Panc1 (cell line): ENCODE data around the gene GEN1. TPM values are rescaled to one million over a fixed set of nuclear protein-coding genes. Genes with fewer than 3 reads are reported as not detected.

Experiments used
- ATAC-seq: fragments of 200-7000 bp; cut with Tn5 transposase; 2 replicates; pipeline ENCODE4 v1.9.1; 2020; ENCODE audit warnings: mild to moderate bottlenecking, moderate library complexity
- BruUV-seq: library from RNA; stranded (reverse); fragments of 400-500 nt; replicated peaks from 2 replicates; lab custom pipeline; 2021; lab: Mats Ljungman, UMichigan
- CTCF ChIA-PET: fragments of 300-600 bp; sonication (Branson Sonifier 250); formaldehyde crosslinking; loops from one replicate; lab custom pipeline; 2022; ENCODE audit warnings: antibody characterized with exemption; lab: Charles Lee
- POLR2A ChIA-PET: fragments of 300-600 bp; sonication (Branson Sonifier 250); formaldehyde crosslinking; loops from one replicate; lab custom pipeline; 2022; ENCODE audit warnings: antibody characterized with exemption; lab: Charles Lee
- DNase-seq: peaks from one replicate; pipeline ENCODE4 v3.0.0-alpha.2; 2010; ENCODE audit warnings: low read depth, low spot score
- H3K27ac ChIP-seq: 2 replicates; pipeline ENCODE4 v1.5.1; 2011; ENCODE audit warnings: mild to moderate bottlenecking, low read length, inconsistent platforms
- H3K27me3 ChIP-seq: fragments of 200-500 bp; sonication (Bioruptor generic); 2 replicates; pipeline ENCODE4 v1.6.0; 2014; ENCODE audit warnings: low read length, inconsistent platforms; ENCODE audit not compliant: control insufficient read depth, insufficient read depth
- H3K36me3 ChIP-seq: fragments of 200-500 bp; sonication (Bioruptor generic); 2 replicates; pipeline ENCODE4 v1.5.1; 2014; ENCODE audit warnings: inconsistent platforms, mild to moderate bottlenecking, low read length, moderate library complexity; ENCODE audit not compliant: control insufficient read depth, insufficient read depth
- H3K4me1 ChIP-seq: 2 replicates; pipeline ENCODE4 v1.5.1; 2011; ENCODE audit warnings: inconsistent platforms, mild to moderate bottlenecking, low read length, moderate library complexity; ENCODE audit not compliant: control insufficient read depth, insufficient read depth
- H3K4me3 ChIP-seq, 2 experiments: 2 replicates each; pipeline ENCODE4 v1.5.1; 2011 to 2012; ENCODE audit warnings: low read depth in 2 of 2, low read length in 2 of 2, mild to moderate bottlenecking in 2 of 2, inconsistent platforms in 1 of 2, moderate library complexity in 1 of 2
- H3K9me3 ChIP-seq: fragments of 200-500 bp; sonication (Bioruptor generic); 2 replicates; pipeline ENCODE4 v1.5.1; 2014; ENCODE audit warnings: low read depth, mild to moderate bottlenecking, inconsistent platforms, low read length, moderate library complexity; ENCODE audit not compliant: control insufficient read depth, insufficient read depth
- CTCF ChIP-seq: fragments of 450-650 bp; IDR thresholded peaks from 2 replicates; pipeline ENCODE4 v1.5.1; 2017; ENCODE audit warnings: mild to moderate bottlenecking
- POLR2AphosphoS5 ChIP-seq: IDR thresholded peaks from 2 replicates; pipeline ENCODE4 v1.6.1; 2012; ENCODE audit warnings: mild to moderate bottlenecking, low read depth, low read length, moderate library complexity
- REST ChIP-seq, 2 experiments: IDR thresholded peaks; 2 replicates each; pipeline ENCODE4 v1.6.1; 2011 to 2012; ENCODE audit warnings: low read depth in 2 of 2, control low read depth in 1 of 2, low read length in 1 of 2, mild to moderate bottlenecking in 1 of 2, moderate library complexity in 1 of 2; ENCODE audit not compliant: insufficient read depth in 1 of 2
- SIN3A ChIP-seq: IDR thresholded peaks from 2 replicates; pipeline ENCODE4 v1.6.1; 2012; ENCODE audit warnings: low read depth, mild to moderate bottlenecking, low read length, moderate library complexity, borderline replicate concordance; ENCODE audit not compliant: insufficient read depth
- TCF7L2 ChIP-seq: IDR thresholded peaks from 2 replicates; pipeline ENCODE4 v1.6.1; 2011; ENCODE audit warnings: mild to moderate bottlenecking, low read depth, low read length, inconsistent platforms
- in situ Hi-C: cut with HindIII; loops from 2 replicates; pipeline ENCODE4 v1.10.0; 2016; ENCODE audit warnings: low sequenced_read_pairs, low pct_unique_long_range_greater_than_20kb
- intact Hi-C: fragments of 100-400 bp; cut with micrococcal nuclease; formaldehyde crosslinking; loops from one replicate; pipeline ENCODE4 v1.10.0; 2022; ENCODE audit not compliant: unreplicated experiment
- total RNA-seq: library from RNA; stranded (reverse); gene quantifications from one replicate; pipeline ENCODE4 v1.2.1, GENCODE V29; 2021; ENCODE audit not compliant: unreplicated experiment

GEN1 gene
- total RNA-seq, 1 experiment from 2014 or later = 24.0 TPM

GRCh38 chr2:17772532-17772931, 18.6 kb downstream of the GEN1 start:
- no peaks in the 10 kb centered on the region for H3K4me1 ChIP-seq
- H3K4me3 ChIP-seq = no peak overlapping the region
- ChIA-PET POLR2A (interaction anchor here (0.6 kb wide), 1 partner anchor 150 kb away, joined by 6 read pairs; no protein-coding TSS in a partner anchor), CTCF (no interaction called here)
- TF ChIP-seq POLR2AphosphoS5 = no peak
- TF ChIP-seq CTCF = no peak
- TF ChIP-seq TCF7L2 = no peak
- no peak for TF ChIP-seq SIN3A
- TF ChIP-seq REST (IDR thresholded peaks at IDR 0.05; ENCODE audit: insufficient read depth in 1 of 2, low read depth in 2 of 2, low read length in 1 of 2) = no peak
- no peak overlapping the region for H3K27ac ChIP-seq
- no TSS peak for BruUV-seq
- no peaks in the 10 kb centered on the region for H3K27me3 ChIP-seq
- DNase-seq (no peak), ATAC-seq (no peak)
- H3K36me3 ChIP-seq = peaks cover 52% of the 10 kb centered on the region
- intact Hi-C loops = no loop called here
- no peaks in the 10 kb centered on the region for H3K9me3 ChIP-seq
- in situ Hi-C loops = no loop called here

GRCh38 chr2:17780546-17780945, 26.6 kb downstream of the GEN1 start:
- ATAC-seq (no peak), DNase-seq (no peak)
- Histone ChIP-seq H3K4me3 (no peak overlapping the region), H3K4me1 (no peaks in the 10 kb centered on the region), H3K27ac (no peak overlapping the region), H3K9me3 (no peaks in the 10 kb centered on the region), H3K27me3 (no peaks in the 10 kb centered on the region), H3K36me3 (peaks cover 19% of the 10 kb centered on the region; the same call in 1 of the 2 replicates)
- TF ChIP-seq TCF7L2 = no peak
- no peak for TF ChIP-seq SIN3A
- no peak for TF ChIP-seq POLR2AphosphoS5
- TF ChIP-seq CTCF = no peak
- TF ChIP-seq REST (IDR thresholded peaks at IDR 0.05; ENCODE audit: insufficient read depth in 1 of 2, low read depth in 2 of 2, low read length in 1 of 2) = no peak
- ChIA-PET POLR2A (no interaction called here), CTCF (no interaction called here)
- intact Hi-C loops (no loop called here), in situ Hi-C loops (no loop called here)
- no TSS peak for BruUV-seq
